GM13977 (cell line): ENCODE data around the gene DAPK1.

ENCODE experiments used
- DNase-seq: peaks from one replicate; pipeline ENCODE4 v3.0.0; 2012; ENCODE audit warnings: low spot score
- CTCF ChIP-seq: IDR thresholded peaks from 2 replicates; pipeline ENCODE4 v1.5.1; 2012; ENCODE audit warnings: mild to moderate bottlenecking, control low read depth; ENCODE audit not compliant: insufficient read depth; ENCODE audit errors: extremely low read depth, missing control alignments
- in situ Hi-C: fragments of 300-500 bp; cut with MboI; formaldehyde crosslinking; loops from one replicate; pipeline ENCODE4 v1.12.0; 2022; ENCODE audit warnings: low sequenced_read_pairs, low pct_unique_long_range_greater_than_20kb, mixed read lengths, inconsistent platforms; ENCODE audit not compliant: unreplicated experiment

The DAPK1 gene

GRCh38 chr9:87531370-87532295 lies 34.0 kb downstream of the DAPK1 start:
- in situ Hi-C loops: no loop called here
- TF ChIP-seq CTCF: no peak
- DNase-seq: no peak

- in situ Hi-C loops: no loop called here
- no peak for DNase-seq
- TF ChIP-seq CTCF: peak; percentile 25
Observed at GRCh38 chr9:87533271-87533670, 35.6 kb downstream of the DAPK1 start.

GRCh38 chr9:87534036-87534435 lies 36.4 kb downstream of the DAPK1 start:
- no peak for DNase-seq
- in situ Hi-C loops: no loop called here
- TF ChIP-seq CTCF: no peak

- in situ Hi-C loops: no loop called here
- DNase-seq: no peak
- TF ChIP-seq CTCF: no peak
Observed at GRCh38 chr9:87534957-87535356, 37.3 kb downstream of the DAPK1 start.

- in situ Hi-C loops: no loop called here
- TF ChIP-seq CTCF: no peak
- DNase-seq: peak; percentile 42
Observed at GRCh38 chr9:87535817-87536539, 38.3 kb downstream of the DAPK1 start.

GRCh38 chr9:87537625-87538024 lies 40.0 kb downstream of the DAPK1 start:
- DNase-seq: no peak
- in situ Hi-C loops: no loop called here
- TF ChIP-seq CTCF: no peak
